PC-3 (cell line): ENCODE results near the gene PRRC1.

Experiments
- CTCF ChIP-seq: fragments of 300-600 bp; sonication (generic); conservative IDR thresholded peaks from 2 replicates; pipeline ENCODE4 v1.5.1; 2017; ENCODE audit warnings: antibody characterized with exemption, low read depth, mild to moderate bottlenecking, low read length
- EZH2 ChIP-seq: fragments of 300-600 bp; sonication (generic); IDR thresholded peaks from one replicate; pipeline ENCODE4 v1.6.1; 2017; ENCODE audit warnings: antibody characterized with exemption, mild to moderate bottlenecking, low read length; ENCODE audit not compliant: unreplicated experiment
- EZH2phosphoT487 ChIP-seq: fragments of 300-600 bp; sonication (generic); IDR thresholded peaks from 2 replicates; pipeline ENCODE4 v1.6.1; 2018; ENCODE audit warnings: mild to moderate bottlenecking, antibody characterized with exemption, low read length, borderline replicate concordance

DNA sequence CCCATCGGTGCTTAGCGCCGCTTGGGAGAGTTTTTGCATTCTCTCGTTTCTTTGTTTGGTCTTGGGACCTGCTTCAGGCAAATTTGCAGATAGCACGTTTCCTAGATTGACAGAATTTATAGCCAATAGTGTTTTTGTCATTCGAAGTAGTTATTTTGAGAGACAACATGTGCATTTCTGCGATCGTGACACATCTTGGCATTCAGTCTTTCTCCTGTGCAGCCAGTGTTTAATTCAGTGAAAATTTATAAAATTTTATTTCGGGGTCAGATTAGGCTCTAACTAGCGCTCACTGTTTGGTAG is 830 bp downstream of the PRRC1 start:
- TF ChIP-seq CTCF (no peak), EZH2 (no peak), EZH2phosphoT487 (no peak)
